ENCODE results near the gene EML1. TPM values are rescaled to one million over a fixed set of nuclear protein-coding genes. Genes with fewer than 3 reads are reported as not detected.

The EML1 gene
- total RNA-seq, 1 experiment from 2014 or later = 18.3 TPM

DNA sequence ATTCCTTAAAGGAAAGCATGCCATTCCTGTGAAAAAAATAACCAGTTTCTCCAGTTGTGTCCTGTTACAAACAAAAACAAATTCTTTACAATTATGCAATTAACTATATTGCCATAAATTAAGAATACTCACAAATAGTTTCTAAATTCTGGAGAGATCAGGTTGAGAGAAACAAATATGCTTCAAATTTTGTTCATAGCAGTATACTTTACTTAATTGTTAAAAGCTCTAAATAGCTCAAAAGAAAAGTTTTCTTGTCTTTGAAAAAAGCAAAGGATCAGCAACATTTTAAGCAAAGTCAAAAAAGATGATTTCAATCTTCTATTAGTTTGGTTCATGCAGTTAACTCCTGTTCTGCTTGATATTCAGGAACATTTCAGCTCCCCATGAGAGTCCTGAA is 109.7 kb downstream of the EML1 start:
- no peak for DNase-seq (ENCODE audit: low spot score)

DNA sequence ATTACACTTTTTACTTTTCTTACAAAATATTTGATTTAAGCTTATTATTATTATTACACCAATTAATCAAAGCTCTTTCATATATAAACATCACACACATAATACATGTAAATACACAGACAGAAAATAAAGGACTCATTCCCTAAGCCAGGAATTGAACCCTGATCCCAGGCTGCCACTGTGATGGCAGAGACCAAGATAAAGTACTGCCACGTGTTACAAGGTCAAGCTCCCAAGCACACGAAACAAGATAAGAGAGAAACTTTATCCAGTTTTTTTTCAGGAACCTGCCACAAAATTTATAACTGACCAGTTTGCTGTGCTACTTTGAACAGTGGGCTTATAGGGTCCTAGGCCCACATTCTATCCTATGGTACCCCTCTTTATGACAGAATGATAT is 111.3 kb downstream of the EML1 start:
- no peak for DNase-seq (ENCODE audit: low spot score)

DNA sequence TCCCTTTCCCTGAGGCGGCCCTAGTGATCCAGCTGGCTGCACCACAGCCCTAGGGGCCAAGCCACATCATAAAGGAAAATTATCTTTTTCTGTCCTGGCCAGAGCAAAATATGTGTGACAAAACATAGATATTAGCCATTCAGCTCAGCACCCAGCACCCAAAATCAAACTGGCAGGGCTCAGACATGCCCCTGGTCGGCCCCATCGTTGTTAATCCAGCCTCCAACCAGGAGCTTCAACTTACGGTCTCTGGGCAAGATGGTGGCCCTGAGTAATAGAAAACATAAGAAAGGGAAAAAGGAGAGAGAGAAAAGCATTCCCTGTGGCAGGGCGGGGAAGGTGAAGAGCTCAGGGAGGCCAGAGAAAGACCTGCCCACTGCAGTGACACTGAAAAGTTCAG is 111.9 kb downstream of the EML1 start:
- DNase-seq (ENCODE audit: low spot score) = no peak

DNA sequence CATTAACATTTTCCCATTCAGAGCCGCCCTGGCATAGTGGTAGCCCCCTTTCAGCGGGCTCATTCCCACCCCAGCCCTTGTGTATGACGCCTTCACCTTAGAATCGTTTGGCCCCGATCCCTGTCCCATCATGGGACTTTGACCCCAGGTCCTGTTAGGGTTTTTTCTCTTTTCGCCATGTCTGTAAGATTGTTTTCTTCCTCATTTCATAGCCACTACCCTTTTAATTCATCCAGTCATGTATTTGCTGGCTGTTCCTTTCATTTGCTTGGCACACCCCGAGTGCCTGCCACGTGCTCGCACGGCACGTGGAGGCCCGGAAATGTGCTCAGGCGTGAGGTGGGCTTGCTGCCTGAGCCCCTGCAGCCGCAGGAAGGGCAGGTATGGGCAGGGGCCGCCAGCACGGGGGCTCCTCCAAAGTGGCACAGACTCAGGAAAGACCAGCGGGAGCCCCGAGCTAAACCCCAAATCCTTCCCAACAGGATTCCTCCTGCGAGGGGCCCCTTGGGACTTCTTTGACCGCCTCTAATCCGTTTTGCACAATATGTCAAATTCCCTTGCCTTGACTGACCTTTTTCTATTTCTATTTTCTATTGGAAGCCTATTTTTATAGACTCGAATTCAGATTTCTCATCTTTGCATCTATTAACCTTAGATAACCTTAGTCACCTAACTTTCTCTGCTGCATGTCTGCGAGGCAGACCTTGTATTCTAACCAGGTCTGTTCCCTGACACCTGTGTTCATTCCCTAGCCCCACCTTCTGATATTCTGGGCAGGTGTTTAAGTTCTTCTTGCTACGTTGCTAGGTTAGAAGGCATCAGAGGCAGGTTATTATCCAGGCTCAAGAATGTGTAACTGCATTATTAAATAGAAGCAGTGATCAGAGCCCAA is 114.8 kb downstream of the EML1 start:
- DNase-seq (ENCODE audit: low spot score) = no peak

DNA sequence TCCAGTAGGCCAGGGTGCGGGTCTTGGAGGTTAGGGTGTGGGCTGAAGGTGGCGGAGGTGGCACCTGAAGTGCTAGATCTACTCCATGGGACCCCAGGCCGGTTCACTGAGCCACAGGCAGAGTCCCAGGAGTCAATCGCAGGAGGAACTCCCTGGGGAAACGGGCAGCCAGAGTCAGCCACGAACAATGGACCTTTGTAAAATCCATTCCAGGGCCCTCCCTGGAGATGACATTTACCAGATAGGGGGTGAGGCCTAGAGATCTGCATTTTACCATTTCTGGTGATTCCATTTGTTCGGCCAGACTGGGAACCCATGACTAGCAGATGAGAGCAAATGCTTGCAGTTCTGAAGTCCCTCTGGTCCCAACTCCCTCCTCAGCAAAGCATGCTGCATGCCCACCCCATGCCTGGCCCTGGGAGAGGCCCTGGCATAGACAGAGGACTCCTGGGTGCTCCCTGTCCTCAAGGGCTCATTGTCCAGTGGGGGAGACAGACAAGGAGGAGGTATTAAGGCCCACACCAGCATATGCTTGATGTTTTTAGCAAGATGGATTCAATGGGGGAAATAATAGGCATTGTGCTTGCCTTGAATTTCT is 115.5 kb downstream of the EML1 start:
- no peak for DNase-seq (ENCODE audit: low spot score)

DNA sequence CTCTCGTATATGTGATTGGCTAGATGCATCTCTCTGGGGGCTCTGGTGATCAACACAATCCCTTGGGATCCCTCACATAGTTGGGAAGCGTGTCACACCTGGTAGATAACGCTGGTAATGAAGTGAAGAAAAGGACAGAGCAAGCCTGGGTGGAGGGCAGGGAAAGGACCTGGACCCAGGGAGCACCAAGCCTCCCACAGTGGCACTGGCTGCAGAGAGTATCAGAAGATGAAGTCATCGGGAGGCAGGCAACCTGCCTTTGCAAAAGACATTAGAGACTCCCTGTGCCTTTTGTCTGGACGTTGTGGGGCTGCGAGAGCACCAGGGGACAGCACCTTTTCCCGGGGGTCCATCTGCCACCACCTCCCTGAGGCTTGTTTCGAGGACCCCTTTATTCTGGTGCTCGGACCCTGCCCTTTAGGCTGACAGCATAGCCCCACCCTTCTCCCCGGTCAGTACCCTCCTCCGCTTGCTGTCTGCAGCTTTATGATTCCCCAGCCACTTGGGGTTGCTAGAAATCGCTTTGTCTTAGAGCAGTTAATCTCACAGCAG is 116.4 kb downstream of the EML1 start:
- no peak for DNase-seq (ENCODE audit: low spot score)

DNA sequence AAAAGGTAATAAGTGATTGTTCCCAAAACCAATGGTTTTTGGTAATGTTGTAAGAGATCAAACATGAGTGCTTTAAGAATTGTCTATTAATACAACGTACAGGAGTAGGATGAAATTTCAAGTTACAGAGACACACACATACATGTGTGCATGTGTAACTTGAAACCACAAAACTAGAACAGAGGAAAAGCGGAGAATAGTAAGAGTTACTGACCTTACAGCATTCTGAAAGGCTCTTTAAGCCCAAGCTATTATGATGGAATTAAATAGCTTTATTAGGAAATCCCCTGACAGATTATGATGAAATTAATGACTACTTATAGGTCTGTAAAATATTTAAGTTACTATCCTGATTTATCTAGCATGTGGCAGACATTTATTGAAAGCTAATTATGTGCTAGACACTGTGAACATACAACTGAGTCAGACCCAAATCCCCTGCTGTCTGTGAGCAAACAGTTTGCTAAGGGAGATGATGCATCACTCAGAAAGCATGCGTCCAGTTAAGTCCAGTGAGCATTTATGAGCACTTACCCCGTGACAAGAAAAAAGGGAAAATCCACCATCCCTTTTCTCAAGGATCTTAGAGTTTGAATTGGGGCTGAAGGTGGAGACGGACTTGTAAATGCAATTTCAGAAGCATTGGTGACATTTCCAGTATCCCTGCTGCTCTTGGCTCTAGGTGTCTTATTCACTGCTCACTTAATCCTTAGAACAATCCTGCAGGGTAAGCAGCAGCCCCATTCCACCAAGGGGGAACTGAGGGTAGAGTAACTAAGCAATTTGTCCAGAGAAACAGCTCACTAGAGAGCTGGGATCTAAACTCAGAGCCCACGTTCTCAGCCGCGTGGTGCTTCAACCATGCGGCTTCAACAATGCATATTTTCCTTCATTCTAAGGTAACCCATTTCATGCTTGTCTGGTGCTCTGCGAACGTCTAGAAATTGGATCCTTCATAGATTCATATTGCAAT is 117.4 kb downstream of the EML1 start:
- no peak for DNase-seq (ENCODE audit: low spot score)

DNA sequence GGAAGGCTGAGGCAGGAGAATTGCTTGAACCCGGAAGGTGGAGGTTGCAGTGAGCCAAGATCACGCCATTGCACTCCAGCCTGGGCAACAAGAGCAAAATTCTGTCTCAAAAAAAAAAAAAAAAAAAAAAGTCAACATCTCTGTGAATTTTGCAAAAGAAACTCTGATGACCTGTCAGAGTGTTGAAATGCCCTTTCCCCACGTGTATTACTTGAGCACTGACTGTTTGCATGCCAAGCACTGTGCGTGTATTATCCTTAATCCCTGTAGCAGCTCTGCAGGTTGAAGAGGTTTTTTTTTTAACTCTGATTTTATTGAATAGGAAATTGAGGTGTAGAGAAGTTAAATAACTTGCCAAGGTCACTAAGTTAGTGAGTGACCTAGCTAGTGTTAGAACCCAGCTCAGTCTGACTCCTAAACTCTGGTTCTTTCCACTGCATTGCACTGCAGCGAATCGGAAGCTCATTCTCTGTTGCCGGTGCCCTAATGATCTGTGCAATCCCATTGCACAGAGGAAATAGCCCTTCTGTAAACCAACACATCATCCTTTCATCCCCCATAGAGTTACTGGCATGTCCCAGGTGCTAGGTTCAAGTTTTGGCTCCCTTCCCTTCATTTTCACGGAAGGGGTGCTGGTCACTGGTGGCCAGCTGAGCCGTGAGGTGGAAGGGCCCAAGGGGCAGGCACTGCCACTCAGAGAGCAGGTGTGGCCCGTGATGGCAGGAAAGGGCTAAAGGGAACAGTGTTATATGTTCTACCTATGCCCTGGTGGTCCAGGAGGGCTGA is 122.3 kb downstream of the EML1 start:
- no peak for DNase-seq (ENCODE audit: low spot score)

DNA sequence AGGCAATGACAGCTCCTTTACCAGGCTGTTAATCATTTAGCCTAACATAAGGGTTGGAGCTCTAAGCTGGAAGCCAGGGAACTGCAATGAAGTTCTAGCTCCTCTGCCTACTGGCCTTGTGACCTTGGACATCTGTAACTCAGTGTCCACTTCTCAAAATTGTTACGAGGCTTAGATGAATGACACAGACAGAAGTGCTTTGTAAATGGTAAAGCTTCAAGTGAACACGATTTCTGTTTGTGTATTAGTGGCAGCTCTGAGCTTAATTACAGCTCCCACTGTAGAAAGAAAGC is 122.8 kb downstream of the EML1 start:
- DNase-seq (ENCODE audit: low spot score) = no peak

DNA sequence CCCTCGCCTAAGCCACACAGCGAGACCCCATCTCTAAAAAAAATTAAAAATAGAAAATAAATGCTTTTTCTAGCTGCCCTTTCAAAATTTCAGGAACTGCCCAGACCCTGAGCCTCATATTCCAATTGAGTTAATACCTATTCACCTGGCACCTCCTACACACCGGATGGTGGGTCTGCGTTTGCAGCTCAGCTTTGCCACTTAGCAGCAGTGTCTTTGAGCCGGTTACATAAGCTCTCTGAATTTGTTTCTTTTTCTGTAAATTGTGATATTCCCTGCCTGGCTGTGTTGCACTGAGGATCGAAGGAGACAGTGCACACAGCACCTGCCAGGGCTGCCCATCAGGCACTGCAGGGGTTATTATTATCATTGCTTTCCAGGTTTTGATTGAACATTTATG is 125.6 kb downstream of the EML1 start:
- DNase-seq (ENCODE audit: low spot score) = no peak

DNA sequence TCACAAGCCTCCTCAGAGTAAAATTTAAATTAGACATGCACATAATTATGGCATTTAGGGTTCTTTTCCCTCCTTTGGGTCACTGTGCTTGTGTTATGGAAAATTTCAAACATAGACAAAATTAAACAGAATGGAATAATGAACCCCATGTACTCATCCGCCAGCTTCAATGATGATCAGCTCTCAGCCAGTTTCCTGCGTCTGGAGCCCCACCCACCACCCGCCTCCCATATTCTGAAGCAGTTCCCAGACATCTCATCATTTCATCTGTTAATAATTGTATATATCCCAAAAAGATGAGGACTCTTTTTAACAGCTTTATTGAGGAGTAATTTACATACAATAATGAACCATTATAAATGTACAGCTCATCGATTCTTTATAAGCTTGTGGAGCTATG is 128.2 kb downstream of the EML1 start:
- no peak for DNase-seq (ENCODE audit: low spot score)

DNA sequence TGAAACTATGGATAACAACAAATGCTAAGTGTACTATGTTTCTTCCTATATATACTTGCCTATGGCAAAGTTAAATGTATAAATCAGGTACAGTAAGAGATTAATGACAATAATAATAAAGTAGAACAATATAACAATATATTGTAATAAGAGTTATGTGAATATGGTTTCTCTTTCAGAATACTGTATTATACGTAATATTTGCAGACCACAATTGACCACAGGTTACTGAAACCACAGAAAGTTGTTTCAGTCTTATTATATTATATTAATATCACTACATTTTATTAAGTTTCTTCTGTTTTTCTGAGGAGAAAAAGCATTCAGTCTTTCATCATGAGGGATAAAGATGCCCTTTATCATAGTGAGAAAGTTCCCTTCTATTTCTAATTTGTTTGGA is 131.2 kb downstream of the EML1 start:
- DNase-seq (ENCODE audit: low spot score) = no peak

DNA sequence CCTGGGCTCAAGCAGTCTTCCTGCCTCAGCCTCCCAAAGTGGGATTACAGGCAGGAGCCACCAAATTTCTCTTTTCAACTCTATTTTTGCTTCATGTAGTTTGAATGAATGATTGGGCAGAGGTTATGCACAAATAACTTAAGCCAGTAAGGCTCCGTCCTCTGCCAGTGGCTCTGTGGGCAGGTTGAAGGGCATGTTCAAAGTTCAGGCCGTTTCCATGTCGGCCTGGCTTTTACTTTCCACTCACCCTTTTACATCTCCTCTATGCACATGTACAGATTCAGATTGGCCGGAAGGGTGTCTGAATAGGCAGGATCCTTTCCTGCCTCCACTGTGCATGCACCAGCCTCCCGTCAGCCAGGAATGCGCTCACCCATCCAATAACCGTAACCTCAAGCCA is 132.3 kb downstream of the EML1 start:
- no peak for DNase-seq (ENCODE audit: low spot score)

DNA sequence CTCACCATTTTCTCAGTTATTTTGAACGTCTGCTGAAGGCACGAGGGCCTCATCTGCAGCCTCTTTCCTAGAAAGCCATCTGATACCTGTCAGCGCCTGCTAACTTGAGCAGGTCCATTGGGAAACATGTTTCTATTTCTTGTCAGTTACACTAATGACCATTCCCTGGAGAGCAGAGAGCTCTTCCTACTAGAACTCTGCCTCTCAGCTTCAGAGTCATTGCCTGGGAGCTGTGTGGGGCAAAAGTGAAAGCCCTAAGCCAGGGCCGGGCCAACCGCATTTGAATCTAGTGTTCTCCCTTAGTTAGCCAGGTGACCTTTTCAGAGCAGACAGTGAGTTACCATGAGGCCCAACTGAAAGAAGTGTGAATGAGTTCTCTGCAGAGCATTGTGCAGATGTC is 135.8 kb downstream of the EML1 start:
- no peak for DNase-seq (ENCODE audit: low spot score)

DNA sequence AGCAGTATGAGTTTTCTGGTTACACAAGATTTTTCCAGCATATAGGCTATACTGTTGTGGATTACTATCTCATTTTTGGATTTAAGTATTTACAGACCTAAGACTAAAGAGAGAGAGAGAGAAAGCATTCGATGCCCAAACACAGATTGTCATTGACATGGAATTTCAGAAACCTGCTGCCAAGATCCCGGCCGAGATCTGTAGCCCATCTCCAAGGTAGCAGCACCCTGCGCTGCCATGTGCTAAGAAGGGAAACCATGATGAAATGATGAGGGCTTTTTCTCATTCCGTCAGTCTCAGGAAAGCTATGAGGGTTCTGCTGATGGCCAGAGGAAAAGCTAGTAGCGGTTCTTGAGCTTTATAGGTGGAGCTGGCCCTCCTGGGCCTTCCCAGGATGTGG is 136.4 kb downstream of the EML1 start:
- no peak for DNase-seq (ENCODE audit: low spot score)

DNA sequence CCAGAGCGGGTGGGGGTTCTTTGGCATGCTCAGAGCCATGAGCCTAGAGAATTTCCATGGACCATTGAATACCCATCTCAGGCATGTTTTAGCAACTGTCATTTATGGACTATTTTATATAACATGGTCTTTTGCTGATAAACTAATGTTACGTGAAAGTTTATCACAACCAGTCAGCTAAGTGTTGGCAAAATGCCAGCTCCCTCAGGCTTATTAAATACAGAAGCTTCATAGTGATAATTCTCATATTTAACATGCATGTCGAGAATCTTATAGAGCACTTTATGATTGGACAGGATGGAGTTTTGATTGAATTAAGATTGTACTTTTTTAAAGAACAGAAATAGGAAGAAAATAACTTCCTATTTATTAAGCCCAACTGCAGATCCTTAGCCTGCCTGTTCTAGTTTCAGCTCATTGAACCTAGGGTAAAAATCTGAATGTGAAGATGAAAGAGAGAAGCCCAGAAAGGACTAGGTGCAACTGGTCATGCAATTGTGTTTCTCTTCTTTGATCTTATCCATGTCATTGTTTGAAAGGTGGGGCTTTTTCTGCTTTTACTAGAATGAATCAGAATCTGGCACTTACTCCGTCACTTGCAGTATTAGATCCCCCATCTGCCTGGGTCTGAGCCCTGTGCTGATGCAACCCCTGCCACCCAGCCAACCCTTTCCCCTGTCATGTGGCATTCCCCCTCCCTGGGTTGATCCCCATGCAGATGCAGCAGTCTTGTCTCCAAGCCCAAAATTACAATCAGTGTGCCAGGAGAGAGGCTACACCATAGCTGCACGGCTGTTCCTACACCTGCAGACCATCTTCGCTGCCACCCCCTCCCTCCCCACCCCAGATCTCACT is 137.4 kb downstream of the EML1 start:
- no peak for DNase-seq (ENCODE audit: low spot score)

DNA sequence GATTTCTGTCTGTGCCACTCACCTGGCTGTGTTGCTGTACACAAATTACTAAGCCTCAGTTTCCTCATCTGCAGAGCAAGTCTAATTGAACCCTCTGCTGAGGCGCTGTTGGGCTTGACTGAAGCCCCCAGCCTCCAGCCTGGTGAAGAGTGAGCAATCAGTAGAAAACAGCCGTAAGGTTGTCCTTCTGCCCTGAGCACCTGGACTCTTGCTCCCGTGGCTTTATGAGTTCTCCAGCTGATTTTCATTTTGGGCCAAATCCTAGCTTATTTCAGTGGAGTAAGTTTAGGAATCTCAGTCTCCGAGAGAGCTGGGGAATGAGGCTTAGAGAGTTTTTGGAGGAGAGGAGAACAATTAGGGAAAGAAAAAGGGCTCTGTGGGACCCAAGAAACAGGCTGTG is 138.1 kb downstream of the EML1 start:
- DNase-seq (ENCODE audit: low spot score) = no peak

DNA sequence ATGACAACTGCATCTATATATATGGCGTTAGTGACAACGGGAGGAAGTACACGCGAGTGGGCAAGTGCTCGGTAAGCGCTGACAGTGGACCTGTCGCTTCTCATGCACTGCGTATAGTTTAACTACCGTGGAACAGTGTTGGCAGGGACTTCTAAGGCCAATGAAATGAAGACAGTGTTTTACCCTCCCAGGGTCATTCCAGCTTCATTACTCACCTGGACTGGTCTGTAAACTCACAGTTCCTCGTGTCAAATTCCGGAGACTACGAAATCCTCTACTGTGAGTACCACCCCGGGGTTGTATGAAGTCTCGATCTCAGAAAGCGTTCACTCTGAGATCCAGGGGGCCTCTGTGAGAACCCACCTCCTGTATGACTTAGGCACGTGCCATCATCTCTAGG is 142.8 kb downstream of the EML1 start:
- no peak for DNase-seq (ENCODE audit: low spot score)

DNA sequence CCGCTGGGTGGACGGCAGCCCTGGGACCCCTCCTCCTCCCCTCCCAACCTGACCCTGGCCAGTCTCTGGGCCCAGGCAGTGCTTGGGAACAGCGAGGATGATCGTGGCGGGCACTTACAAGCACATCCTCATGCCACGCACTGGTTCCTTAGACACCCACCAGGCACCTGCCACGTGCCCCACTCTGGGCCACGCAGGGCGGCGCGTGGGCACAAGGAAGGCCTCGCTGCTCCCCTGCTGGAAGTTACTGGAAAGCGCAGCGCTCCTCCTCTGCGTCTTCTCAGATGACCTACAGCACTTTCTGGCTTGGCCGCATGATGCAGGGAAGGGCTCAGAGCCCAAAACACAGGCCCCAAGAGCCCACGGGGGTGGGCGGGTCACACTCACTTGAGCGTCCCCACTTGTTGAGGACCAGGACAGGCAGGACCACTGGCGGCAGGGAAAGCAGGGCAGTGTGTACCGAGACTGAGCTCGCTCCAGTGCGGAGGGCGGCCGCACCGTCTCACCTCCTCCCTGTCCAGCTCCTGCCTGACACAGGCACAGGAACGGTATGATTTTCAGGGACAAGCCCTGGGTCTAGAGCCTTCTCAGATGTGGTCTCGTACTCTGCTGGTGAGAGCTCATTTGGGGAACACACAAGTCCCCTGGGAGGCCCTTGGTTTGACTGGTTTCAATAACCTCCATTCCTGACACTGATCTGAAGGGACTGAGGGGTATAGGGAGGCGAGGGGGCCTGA is 143.7 kb downstream of the EML1 start:
- DNase-seq (ENCODE audit: low spot score) = no peak

Data from H4 (cell line).